Measurements from ENCODE around the gene MGAT4B. TPM values are rescaled to one million over a fixed set of nuclear protein-coding genes. Genes with fewer than 3 reads are reported as not detected.
"Not testable (repeated sequence)": the region's sequence is repeated elsewhere in the genome, so short reads cannot be mapped to it uniquely, and the experiment has no call there.

The MGAT4B gene
- total and polyA plus RNA-seq, 2 experiments from 2014 or later: 159 to 243 TPM

GRCh38 chr5:179839328-179840256, 32.9 kb upstream of the MGAT4B start:
- no peaks in the 10 kb centered on the region for H3K27me3 ChIP-seq
- H3K79me2 ChIP-seq: no peaks in the 10 kb centered on the region
- DNase-seq (ENCODE audit: low spot score): peak; percentile 44
- H3K9me2 ChIP-seq (replicated peaks; ENCODE audit: insufficient read depth): no peaks in the 10 kb centered on the region
- no peak overlapping the region for H3K4me3 ChIP-seq
- peak overlapping the region; percentile 20 for H3K27ac ChIP-seq
- H3K9me3 ChIP-seq (ENCODE audit: low read depth): peaks cover under 1% of the 10 kb centered on the region
- H3K36me3 ChIP-seq (replicated peaks; ENCODE audit: insufficient read depth, low read depth): peaks cover 5% of the 10 kb centered on the region
- H2AFZ ChIP-seq: no peak overlapping the region
- TF ChIP-seq CTCF (IDR thresholded peaks at IDR 0.05; ENCODE audit: poor library complexity) (no peak), EZH2phosphoT487 (IDR thresholded peaks at IDR 0.05; ENCODE audit: low read depth, severe bottlenecking, unreplicated experiment) (no peak), EZH2 (IDR thresholded peaks at IDR 0.05; ENCODE audit: borderline replicate concordance) (no peak)
- peaks cover 9% of the 10 kb centered on the region for H4K20me1 ChIP-seq (ENCODE audit: insufficient read depth, poor library complexity, severe bottlenecking)
- no peaks in the 10 kb centered on the region for H3K4me1 ChIP-seq (ENCODE audit: insufficient read depth)
- H3K4me2 ChIP-seq: no peak overlapping the region
- 91% methylated on average over 16 of the region's 16 CpGs for WGBS (ENCODE audit: low lambda C conversion rate, missing lambda C conversion rate)

GRCh38 chr5:179837076-179838011, 30.7 kb upstream of the MGAT4B start:
- Histone ChIP-seq H3K27ac (peak overlapping the region; percentile 37), H4K20me1 (ENCODE audit: insufficient read depth, poor library complexity, severe bottlenecking) (peaks cover 19% of the 10 kb centered on the region), H3K27me3 (no peaks in the 10 kb centered on the region), H3K79me2 (no peaks in the 10 kb centered on the region), H3K4me1 (ENCODE audit: insufficient read depth) (no peaks in the 10 kb centered on the region), H3K4me3 (no peak overlapping the region), H3K9me2 (replicated peaks; ENCODE audit: insufficient read depth) (no peaks in the 10 kb centered on the region), H3K4me2 (no peak overlapping the region), H2AFZ (no peak overlapping the region), H3K9me3 (ENCODE audit: low read depth) (no peaks in the 10 kb centered on the region), H3K36me3 (replicated peaks; ENCODE audit: insufficient read depth, low read depth) (peaks cover 10% of the 10 kb centered on the region)
- no peak for DNase-seq (ENCODE audit: low spot score)
- 94% methylated on average over 15 of the region's 15 CpGs for WGBS (ENCODE audit: low lambda C conversion rate, missing lambda C conversion rate)
- TF ChIP-seq EZH2phosphoT487 (IDR thresholded peaks at IDR 0.05; ENCODE audit: low read depth, severe bottlenecking, unreplicated experiment) (no peak), CTCF (IDR thresholded peaks at IDR 0.05; ENCODE audit: poor library complexity) (no peak), EZH2 (IDR thresholded peaks at IDR 0.05; ENCODE audit: borderline replicate concordance) (no peak)

- 93% methylated on average over 19 of the region's 19 CpGs for WGBS (ENCODE audit: low lambda C conversion rate, missing lambda C conversion rate)
- Histone ChIP-seq H3K27ac (peak overlapping the region; percentile 37), H3K9me2 (replicated peaks; ENCODE audit: insufficient read depth) (no peaks in the 10 kb centered on the region), H3K4me1 (ENCODE audit: insufficient read depth) (no peaks in the 10 kb centered on the region), H2AFZ (no peak overlapping the region), H3K9me3 (ENCODE audit: low read depth) (no peaks in the 10 kb centered on the region), H3K36me3 (replicated peaks; ENCODE audit: insufficient read depth, low read depth) (peaks cover 10% of the 10 kb centered on the region), H3K4me2 (no peak overlapping the region), H4K20me1 (ENCODE audit: insufficient read depth, poor library complexity, severe bottlenecking) (peaks cover 25% of the 10 kb centered on the region), H3K27me3 (no peaks in the 10 kb centered on the region), H3K4me3 (no peak overlapping the region), H3K79me2 (no peaks in the 10 kb centered on the region)
- TF ChIP-seq CTCF (IDR thresholded peaks at IDR 0.05; ENCODE audit: poor library complexity) (no peak), EZH2 (IDR thresholded peaks at IDR 0.05; ENCODE audit: borderline replicate concordance) (no peak), EZH2phosphoT487 (IDR thresholded peaks at IDR 0.05; ENCODE audit: low read depth, severe bottlenecking, unreplicated experiment) (no peak)
- peak; percentile 52 for DNase-seq (ENCODE audit: low spot score)
Measured at GRCh38 chr5:179836225-179837019, 29.8 kb upstream of the MGAT4B start.

- over 99% methylated on average over 14 of the region's 28 CpGs for WGBS (ENCODE audit: low lambda C conversion rate, missing lambda C conversion rate)
- not testable (repeated sequence) for H2AFZ ChIP-seq; DNase-seq (ENCODE audit: low spot score); H3K79me2 ChIP-seq; H3K9me2 ChIP-seq (replicated peaks; ENCODE audit: insufficient read depth); H3K27ac ChIP-seq; H3K27me3 ChIP-seq; H3K4me1 ChIP-seq (ENCODE audit: insufficient read depth); H3K9me3 ChIP-seq (ENCODE audit: low read depth); H3K4me3 ChIP-seq; H3K4me2 ChIP-seq
- Histone ChIP-seq H4K20me1 (ENCODE audit: insufficient read depth, poor library complexity, severe bottlenecking) (peaks cover 33% of the 10 kb centered on the region), H3K36me3 (replicated peaks; ENCODE audit: insufficient read depth, low read depth) (peaks cover 10% of the 10 kb centered on the region)
Measured at GRCh38 chr5:179834871-179835270, 28.2 kb upstream of the MGAT4B start.

All from hepatocyte (in vitro differentiated cells).